Measurements from ENCODE around the gene LHFPL3.

DNA sequence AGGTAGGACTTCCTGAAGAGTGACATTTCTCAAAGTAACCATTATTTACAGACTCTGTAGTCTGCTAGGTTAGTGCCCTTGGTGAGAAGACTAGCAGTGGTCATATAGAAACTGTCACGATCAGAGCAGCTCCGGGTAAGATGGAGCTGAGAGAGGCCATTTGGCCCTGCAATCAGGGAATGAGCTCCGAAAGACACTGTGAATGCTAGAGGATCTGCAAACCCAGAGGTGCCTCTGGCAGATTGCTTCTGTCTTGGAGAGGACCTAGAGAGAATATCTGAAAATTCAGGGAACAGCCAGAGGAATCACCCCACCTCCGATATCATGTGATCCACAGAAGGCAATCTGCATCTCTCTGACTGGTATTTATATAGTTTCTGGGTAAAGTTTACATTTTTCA is 438.7 kb downstream of the LHFPL3 start:
- TF ChIP-seq, protein P1, sequence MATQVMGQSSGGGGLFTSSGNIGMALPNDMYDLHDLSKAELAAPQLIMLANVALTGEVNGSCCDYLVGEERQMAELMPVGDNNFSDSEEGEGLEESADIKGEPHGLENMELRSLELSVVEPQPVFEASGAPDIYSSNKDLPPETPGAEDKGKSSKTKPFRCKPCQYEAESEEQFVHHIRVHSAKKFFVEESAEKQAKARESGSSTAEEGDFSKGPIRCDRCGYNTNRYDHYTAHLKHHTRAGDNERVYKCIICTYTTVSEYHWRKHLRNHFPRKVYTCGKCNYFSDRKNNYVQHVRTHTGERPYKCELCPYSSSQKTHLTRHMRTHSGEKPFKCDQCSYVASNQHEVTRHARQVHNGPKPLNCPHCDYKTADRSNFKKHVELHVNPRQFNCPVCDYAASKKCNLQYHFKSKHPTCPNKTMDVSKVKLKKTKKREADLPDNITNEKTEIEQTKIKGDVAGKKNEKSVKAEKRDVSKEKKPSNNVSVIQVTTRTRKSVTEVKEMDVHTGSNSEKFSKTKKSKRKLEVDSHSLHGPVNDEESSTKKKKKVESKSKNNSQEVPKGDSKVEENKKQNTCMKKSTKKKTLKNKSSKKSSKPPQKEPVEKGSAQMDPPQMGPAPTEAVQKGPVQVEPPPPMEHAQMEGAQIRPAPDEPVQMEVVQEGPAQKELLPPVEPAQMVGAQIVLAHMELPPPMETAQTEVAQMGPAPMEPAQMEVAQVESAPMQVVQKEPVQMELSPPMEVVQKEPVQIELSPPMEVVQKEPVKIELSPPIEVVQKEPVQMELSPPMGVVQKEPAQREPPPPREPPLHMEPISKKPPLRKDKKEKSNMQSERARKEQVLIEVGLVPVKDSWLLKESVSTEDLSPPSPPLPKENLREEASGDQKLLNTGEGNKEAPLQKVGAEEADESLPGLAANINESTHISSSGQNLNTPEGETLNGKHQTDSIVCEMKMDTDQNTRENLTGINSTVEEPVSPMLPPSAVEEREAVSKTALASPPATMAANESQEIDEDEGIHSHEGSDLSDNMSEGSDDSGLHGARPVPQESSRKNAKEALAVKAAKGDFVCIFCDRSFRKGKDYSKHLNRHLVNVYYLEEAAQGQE (IDR thresholded peaks at IDR 0.05; ENCODE audit: low read depth), result no peak
- TF ChIP-seq, protein P2, sequence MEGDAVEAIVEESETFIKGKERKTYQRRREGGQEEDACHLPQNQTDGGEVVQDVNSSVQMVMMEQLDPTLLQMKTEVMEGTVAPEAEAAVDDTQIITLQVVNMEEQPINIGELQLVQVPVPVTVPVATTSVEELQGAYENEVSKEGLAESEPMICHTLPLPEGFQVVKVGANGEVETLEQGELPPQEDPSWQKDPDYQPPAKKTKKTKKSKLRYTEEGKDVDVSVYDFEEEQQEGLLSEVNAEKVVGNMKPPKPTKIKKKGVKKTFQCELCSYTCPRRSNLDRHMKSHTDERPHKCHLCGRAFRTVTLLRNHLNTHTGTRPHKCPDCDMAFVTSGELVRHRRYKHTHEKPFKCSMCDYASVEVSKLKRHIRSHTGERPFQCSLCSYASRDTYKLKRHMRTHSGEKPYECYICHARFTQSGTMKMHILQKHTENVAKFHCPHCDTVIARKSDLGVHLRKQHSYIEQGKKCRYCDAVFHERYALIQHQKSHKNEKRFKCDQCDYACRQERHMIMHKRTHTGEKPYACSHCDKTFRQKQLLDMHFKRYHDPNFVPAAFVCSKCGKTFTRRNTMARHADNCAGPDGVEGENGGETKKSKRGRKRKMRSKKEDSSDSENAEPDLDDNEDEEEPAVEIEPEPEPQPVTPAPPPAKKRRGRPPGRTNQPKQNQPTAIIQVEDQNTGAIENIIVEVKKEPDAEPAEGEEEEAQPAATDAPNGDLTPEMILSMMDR (IDR thresholded peaks at IDR 0.05 in 2 of 3, conservative IDR thresholded peaks at IDR 0.05 in 1 of 3; ENCODE audit: borderline replicate concordance in 1 of 3, insufficient read depth in 1 of 3, low read depth in 2 of 3, low read length in 2 of 3), result no peak
- TF ChIP-seq EZH2phosphoT487 (IDR thresholded peaks at IDR 0.05; ENCODE audit: borderline replicate concordance) (no peak), POLR2A (IDR thresholded peaks at IDR 0.05; ENCODE audit: borderline replicate concordance, extremely low read depth, insufficient read depth, insufficient read length) (no peak), YY1 (IDR thresholded peaks at IDR 0.05; ENCODE audit: extremely low read depth, insufficient replicate concordance, low read depth, low read length) (no peak), ELF1 (IDR thresholded peaks at IDR 0.05; ENCODE audit: borderline replicate concordance, low read depth) (no peak), MAX (IDR thresholded peaks at IDR 0.05) (no peak)
